OCI-LY3 (cell line): ENCODE measurements around the gene SNN.

Source experiments
- H2AFZ ChIP-seq: fragments of 200-600, 300-600 bp; shearing (Covaris generic); 2 replicates; pipeline ENCODE4 v1.6.0; 2014; ENCODE audit warnings: antibody characterized with exemption, low read depth, low read length
- H3K27ac ChIP-seq: fragments of 200-600, 300-600 bp; sonication (generic); 2 replicates; pipeline ENCODE4 v1.5.1; 2014; ENCODE audit warnings: mild to moderate bottlenecking, low read length, moderate library complexity, mixed read lengths
- H3K27me3 ChIP-seq: fragments of 200-600, 300-600 bp; sonication (generic); 2 replicates; pipeline ENCODE4 v1.6.1; 2014; ENCODE audit warnings: low read depth, low read length, mixed read lengths
- H3K36me3 ChIP-seq: fragments of 200-600, 300-600 bp; sonication (generic); replicated peaks from 2 replicates; pipeline ENCODE3; 2014; ENCODE audit warnings: low read depth, low read length, mixed read lengths
- H3K4me1 ChIP-seq: fragments of 300-600, 200-600 bp; sonication (generic); 2 replicates; pipeline ENCODE4 v1.6.1; 2014; ENCODE audit warnings: low read length, mixed read lengths
- H3K4me2 ChIP-seq: fragments of 200-600, 300-600 bp; sonication (generic); 2 replicates; pipeline ENCODE4 v1.6.1; 2014; ENCODE audit warnings: low read length, mixed read lengths
- H3K4me3 ChIP-seq: fragments of 300-600, 200-600 bp; sonication (generic); 2 replicates; pipeline ENCODE4 v1.5.1; 2014; ENCODE audit warnings: antibody characterized with exemption, mild to moderate bottlenecking, low read length, moderate library complexity
- H3K79me2 ChIP-seq: fragments of 300-600, 200-600 bp; shearing (Covaris generic); 2 replicates; pipeline ENCODE4 v1.6.1; 2014; ENCODE audit warnings: mild to moderate bottlenecking, low read length, mixed read lengths
- H3K9ac ChIP-seq: fragments of 300-600, 200-600 bp; shearing (Covaris generic); 2 replicates; pipeline ENCODE4 v1.6.0; 2014; ENCODE audit warnings: mild to moderate bottlenecking, low read length, moderate library complexity
- H3K9me3 ChIP-seq: fragments of 200-600, 300-600 bp; shearing (Covaris generic); 2 replicates; pipeline ENCODE4 v1.6.1; 2014; ENCODE audit warnings: low read length, mixed read lengths; ENCODE audit not compliant: insufficient read depth
- H4K20me1 ChIP-seq: fragments of 200-600, 300-600 bp; sonication (generic); 2 replicates; pipeline ENCODE4 v1.6.1; 2016; ENCODE audit warnings: low read length, mixed read lengths; ENCODE audit not compliant: insufficient read depth
- EZH2phosphoT487 ChIP-seq: fragments of 200-600 bp; shearing (Covaris generic); IDR thresholded peaks from 2 replicates; pipeline ENCODE4 v1.6.1; 2018; ENCODE audit warnings: antibody characterized with exemption, mixed run types, low read depth
- TF ChIP-seq, protein P1 (sequence below): fragments of 200-600, 300-600 bp; sonication (generic); IDR thresholded peaks from 2 replicates; pipeline ENCODE4 v1.5.1; 2014; ENCODE audit warnings: antibody characterized with exemption, low read length, low read depth

Gene SNN

DNA sequence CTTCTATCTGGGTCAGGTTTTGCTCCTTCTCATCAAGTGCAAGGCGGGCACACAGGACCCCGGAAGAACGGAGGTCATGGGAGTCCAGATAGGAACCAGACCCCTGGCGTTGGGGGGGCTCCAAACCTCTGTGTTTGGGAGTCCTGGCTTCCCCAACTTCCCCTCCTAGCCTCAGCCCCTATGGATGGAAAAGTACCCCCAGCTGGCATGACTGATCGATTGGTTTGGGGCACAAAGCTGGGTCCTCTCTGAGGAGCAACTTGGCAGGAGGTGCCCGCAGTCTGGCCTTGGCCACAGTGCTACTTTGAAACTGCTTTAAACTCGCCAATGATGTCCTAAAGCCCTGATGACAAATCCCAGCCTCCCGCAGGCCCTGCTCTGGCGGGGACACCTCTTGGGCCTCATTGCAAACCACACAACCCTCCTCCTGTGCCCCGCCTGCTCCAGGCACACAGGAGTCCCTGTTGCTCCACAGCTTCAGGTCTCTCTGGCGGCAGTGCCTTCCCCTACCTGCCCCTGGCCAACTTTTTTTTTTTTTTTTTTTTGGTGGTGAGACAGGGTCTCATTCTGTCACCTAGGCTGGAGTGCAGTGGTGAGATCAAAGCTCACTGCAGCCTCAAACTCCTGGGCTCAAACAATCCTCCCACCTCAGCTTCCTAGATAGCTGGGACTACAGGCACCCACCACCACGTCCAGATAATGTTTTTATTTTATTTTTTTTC, 38.0 kb upstream of the SNN start:
- Histone ChIP-seq H3K4me3 (no peak overlapping the region), H3K4me1 (peaks cover 3% of the 10 kb centered on the region; the same call in 1 of the 2 replicates), H2AFZ (no peak overlapping the region), H3K27ac (no peak overlapping the region), H3K27me3 (no peaks in the 10 kb centered on the region), H3K9me3 (no peaks in the 10 kb centered on the region), H3K79me2 (no peaks in the 10 kb centered on the region), H3K9ac (no peak overlapping the region), H3K4me2 (no peak overlapping the region), H4K20me1 (no peaks in the 10 kb centered on the region), H3K36me3 (no peaks in the 10 kb centered on the region)
- TF ChIP-seq EZH2phosphoT487, result no peak
- TF ChIP-seq, protein P1, sequence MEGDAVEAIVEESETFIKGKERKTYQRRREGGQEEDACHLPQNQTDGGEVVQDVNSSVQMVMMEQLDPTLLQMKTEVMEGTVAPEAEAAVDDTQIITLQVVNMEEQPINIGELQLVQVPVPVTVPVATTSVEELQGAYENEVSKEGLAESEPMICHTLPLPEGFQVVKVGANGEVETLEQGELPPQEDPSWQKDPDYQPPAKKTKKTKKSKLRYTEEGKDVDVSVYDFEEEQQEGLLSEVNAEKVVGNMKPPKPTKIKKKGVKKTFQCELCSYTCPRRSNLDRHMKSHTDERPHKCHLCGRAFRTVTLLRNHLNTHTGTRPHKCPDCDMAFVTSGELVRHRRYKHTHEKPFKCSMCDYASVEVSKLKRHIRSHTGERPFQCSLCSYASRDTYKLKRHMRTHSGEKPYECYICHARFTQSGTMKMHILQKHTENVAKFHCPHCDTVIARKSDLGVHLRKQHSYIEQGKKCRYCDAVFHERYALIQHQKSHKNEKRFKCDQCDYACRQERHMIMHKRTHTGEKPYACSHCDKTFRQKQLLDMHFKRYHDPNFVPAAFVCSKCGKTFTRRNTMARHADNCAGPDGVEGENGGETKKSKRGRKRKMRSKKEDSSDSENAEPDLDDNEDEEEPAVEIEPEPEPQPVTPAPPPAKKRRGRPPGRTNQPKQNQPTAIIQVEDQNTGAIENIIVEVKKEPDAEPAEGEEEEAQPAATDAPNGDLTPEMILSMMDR, result no peak

DNA sequence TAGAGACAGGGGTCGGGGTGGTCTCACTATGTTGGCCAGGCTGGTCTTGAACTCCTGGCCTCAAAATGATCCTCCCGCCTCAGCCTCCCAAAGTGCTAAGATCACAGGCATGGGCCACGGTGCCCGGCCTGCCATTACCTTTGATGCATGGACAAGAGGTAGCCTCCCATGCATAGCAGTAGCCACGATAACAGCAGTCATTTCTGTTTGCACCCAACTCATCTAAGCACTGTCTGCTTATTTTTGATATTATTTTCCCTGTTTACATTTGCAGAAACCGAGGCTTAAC, 37.5 kb upstream of the SNN start:
- no peaks in the 10 kb centered on the region for H3K27me3 ChIP-seq
- no peaks in the 10 kb centered on the region for H4K20me1 ChIP-seq
- no peak overlapping the region for H3K27ac ChIP-seq
- no peaks in the 10 kb centered on the region for H3K79me2 ChIP-seq
- H3K4me1 ChIP-seq, result peaks cover 3% of the 10 kb centered on the region; the same call in 1 of the 2 replicates
- H3K9me3 ChIP-seq, result no peaks in the 10 kb centered on the region
- H2AFZ ChIP-seq, result no peak overlapping the region
- H3K36me3 ChIP-seq, result no peaks in the 10 kb centered on the region
- H3K4me3 ChIP-seq, result no peak overlapping the region
- H3K9ac ChIP-seq, result no peak overlapping the region
- no peak for TF ChIP-seq EZH2phosphoT487
- TF ChIP-seq, protein P1, result no peak
- H3K4me2 ChIP-seq, result no peak overlapping the region

DNA sequence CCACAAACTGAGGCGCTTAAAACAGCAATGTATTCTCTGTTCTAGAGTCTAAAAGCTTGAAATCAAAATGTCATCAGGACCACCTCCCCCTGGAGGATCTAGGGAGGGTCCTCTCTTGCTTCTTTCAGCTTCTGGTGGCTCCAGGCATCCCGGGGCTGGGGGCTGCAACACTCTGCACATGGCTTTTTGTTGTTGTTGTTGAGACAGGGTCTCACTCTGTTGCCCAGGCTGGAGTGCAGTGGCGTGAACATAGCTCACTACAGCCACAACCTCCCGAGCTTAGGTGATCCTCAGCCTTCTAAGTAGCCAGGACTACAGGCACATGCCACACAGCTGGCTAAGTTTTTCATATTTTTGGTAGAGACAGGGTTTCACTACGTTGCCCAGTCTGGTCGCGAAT, 37.0 kb upstream of the SNN start:
- Histone ChIP-seq H2AFZ (no peak overlapping the region), H3K4me2 (no peak overlapping the region), H4K20me1 (no peaks in the 10 kb centered on the region), H3K27ac (no peak overlapping the region), H3K4me1 (peaks cover 3% of the 10 kb centered on the region; the same call in 1 of the 2 replicates), H3K79me2 (no peaks in the 10 kb centered on the region), H3K9me3 (no peaks in the 10 kb centered on the region), H3K27me3 (no peaks in the 10 kb centered on the region; the same call in 1 of the 2 replicates), H3K36me3 (no peaks in the 10 kb centered on the region), H3K4me3 (no peak overlapping the region), H3K9ac (no peak overlapping the region)
- no peak for TF ChIP-seq EZH2phosphoT487
- TF ChIP-seq, protein P1, result no peak

GRCh38 chr16:11632455-11632939, 35.8 kb upstream of the SNN start:
- Histone ChIP-seq H3K27me3 (no peaks in the 10 kb centered on the region; the same call in 1 of the 2 replicates), H3K36me3 (no peaks in the 10 kb centered on the region), H3K4me1 (peaks cover 3% of the 10 kb centered on the region; the same call in 1 of the 2 replicates), H3K27ac (no peak overlapping the region), H2AFZ (no peak overlapping the region), H3K9me3 (no peaks in the 10 kb centered on the region), H3K4me3 (no peak overlapping the region), H3K79me2 (no peaks in the 10 kb centered on the region), H3K4me2 (no peak overlapping the region), H3K9ac (no peak overlapping the region), H4K20me1 (no peaks in the 10 kb centered on the region)
- no peak for TF ChIP-seq EZH2phosphoT487
- TF ChIP-seq, protein P1, result no peak
